Colonic mucosa (tissue), 4 donors: ENCODE results near the gene ZBP1. TPM values are rescaled to one million over a fixed set of nuclear protein-coding genes. Genes with fewer than 3 reads are reported as not detected.

Experiments
- DNase-seq: peaks from one replicate; pipeline ENCODE4 v3.0.0-alpha.2; 2020
- H3K27ac ChIP-seq: fragments of 200-600 bp; one replicate; pipeline ENCODE4 v1.8.0; 2021
- H3K27me3 ChIP-seq: fragments of 200-600 bp; one replicate; pipeline ENCODE4 v1.8.0; 2021
- H3K36me3 ChIP-seq: fragments of 200-600 bp; one replicate; pipeline ENCODE4 v1.8.0; 2021
- H3K4me1 ChIP-seq: fragments of 200-600 bp; one replicate; pipeline ENCODE4 v1.8.0; 2021; ENCODE audit warnings: mild to moderate bottlenecking
- H3K4me3 ChIP-seq: fragments of 200-600 bp; one replicate; pipeline ENCODE4 v1.8.0; 2021
- H3K9ac ChIP-seq, 2 donors: one replicate each; pipeline ENCODE4 v1.7.0; 2013; ENCODE audit warnings: control low read depth in 2 of 2, low read depth in 2 of 2, low read length in 2 of 2
- H3K9me3 ChIP-seq: fragments of 200-600 bp; one replicate; pipeline ENCODE4 v1.8.0; 2021
- CTCF ChIP-seq: fragments of 200-600 bp; IDR thresholded peaks from one replicate; pipeline ENCODE4 v1.8.0; 2022; ENCODE audit warnings: antibody characterized with exemption, mild to moderate bottlenecking
- intact Hi-C: fragments of 100-400 bp; cut with DNase I; formaldehyde crosslinking; loops from one replicate; pipeline ENCODE4 v1.14.1; 2022
- total RNA-seq, 2 donors: library from RNA; stranded (reverse); fragmentation: NEBNext Ultra II Directional in 1 of 2; extraction: Animal tissue kit (Norgen Biotek cat#: 25700) in 1 of 2; gene quantifications; one replicate each; pipeline ENCODE4 v1.2.1, GENCODE V29; 2021
- donor health status: healthy.
- donor health status: DM: no; HTN: no; CAD: no.
- donor health status: DM: no; HTN: no; CAD: no.

Gene ZBP1
- total RNA-seq, 2 donors from 2014 or later: 2.7 to 3.4 TPM

- Histone ChIP-seq H3K4me3 (no peak overlapping the region), H3K4me1 (no peaks in the 10 kb centered on the region), H3K27ac (no peak overlapping the region), H3K36me3 (no peaks in the 10 kb centered on the region), H3K9ac (no peak overlapping the region), H3K9me3 (no peaks in the 10 kb centered on the region), H3K27me3 (no peaks in the 10 kb centered on the region)
- DNase-seq: peak; percentile 9
- no peak for TF ChIP-seq CTCF
- intact Hi-C loops: no loop called here
Observed at GRCh38 chr20:57611586-57612311, 8.5 kb downstream of the ZBP1 start.

- H3K27me3 ChIP-seq: no peaks in the 10 kb centered on the region
- no peak for TF ChIP-seq CTCF
- no peaks in the 10 kb centered on the region for H3K4me1 ChIP-seq
- H3K36me3 ChIP-seq: no peaks in the 10 kb centered on the region
- intact Hi-C loops: no loop called here
- no peak overlapping the region for H3K9ac ChIP-seq
- H3K27ac ChIP-seq: no peak overlapping the region
- DNase-seq: no peak
- H3K9me3 ChIP-seq: no peaks in the 10 kb centered on the region
- no peak overlapping the region for H3K4me3 ChIP-seq
Observed at GRCh38 chr20:57610261-57610952, 9.8 kb downstream of the ZBP1 start.

GRCh38 chr20:57609842-57610167 is 10.4 kb downstream of the ZBP1 start:
- DNase-seq: no peak
- intact Hi-C loops: no loop called here
- Histone ChIP-seq H3K27ac (no peak overlapping the region), H3K9ac (no peak overlapping the region), H3K27me3 (no peaks in the 10 kb centered on the region), H3K4me3 (no peak overlapping the region), H3K36me3 (no peaks in the 10 kb centered on the region), H3K4me1 (no peaks in the 10 kb centered on the region), H3K9me3 (no peaks in the 10 kb centered on the region)
- no peak for TF ChIP-seq CTCF

- H3K4me3 ChIP-seq: no peak overlapping the region
- no peak for TF ChIP-seq CTCF
- H3K9ac ChIP-seq: no peak overlapping the region
- no peaks in the 10 kb centered on the region for H3K27me3 ChIP-seq
- DNase-seq: no peak
- intact Hi-C loops: no loop called here
- H3K4me1 ChIP-seq: no peaks in the 10 kb centered on the region
- H3K27ac ChIP-seq: no peak overlapping the region
- H3K36me3 ChIP-seq: no peaks in the 10 kb centered on the region
- H3K9me3 ChIP-seq: no peaks in the 10 kb centered on the region
Observed at GRCh38 chr20:57609086-57609841, 11.0 kb downstream of the ZBP1 start.

GRCh38 chr20:57608516-57608915 is 11.7 kb downstream of the ZBP1 start:
- no peak overlapping the region for H3K27ac ChIP-seq
- H3K9me3 ChIP-seq: no peaks in the 10 kb centered on the region
- intact Hi-C loops: no loop called here
- no peak for TF ChIP-seq CTCF
- H3K36me3 ChIP-seq: no peaks in the 10 kb centered on the region
- no peak overlapping the region for H3K9ac ChIP-seq
- no peaks in the 10 kb centered on the region for H3K4me1 ChIP-seq
- no peak overlapping the region for H3K4me3 ChIP-seq
- no peaks in the 10 kb centered on the region for H3K27me3 ChIP-seq
- no peak for DNase-seq
